Measurements from ENCODE around the gene CRYGN.
A peak's percentile ranks its signal among the peaks of the same experiment; 100 is the strongest.

Gene CRYGN

GRCh38 chr7:151435103-151435916 lies 4.6 kb downstream of the CRYGN start:
- TF ChIP-seq CTCF (IDR thresholded peaks at IDR 0.05; ENCODE audit: borderline replicate concordance, insufficient read depth, low read depth, low read length) = no peak
- no peak overlapping the region for H3K4me3 ChIP-seq (ENCODE audit: low read depth, low read length)

GRCh38 chr7:151434549-151434948 lies 5.4 kb downstream of the CRYGN start:
- no peak for TF ChIP-seq CTCF (IDR thresholded peaks at IDR 0.05; ENCODE audit: borderline replicate concordance, insufficient read depth, low read depth, low read length)
- H3K4me3 ChIP-seq (ENCODE audit: low read depth, low read length) = no peak overlapping the region

GRCh38 chr7:151433721-151434400 lies 6.1 kb downstream of the CRYGN start:
- TF ChIP-seq CTCF (IDR thresholded peaks at IDR 0.05; ENCODE audit: borderline replicate concordance, insufficient read depth, low read depth, low read length) = no peak
- no peak overlapping the region for H3K4me3 ChIP-seq (ENCODE audit: low read depth, low read length)

- TF ChIP-seq CTCF (IDR thresholded peaks at IDR 0.05; ENCODE audit: borderline replicate concordance, insufficient read depth, low read depth, low read length) = peak; percentile 65
- H3K4me3 ChIP-seq (ENCODE audit: low read depth, low read length) = no peak overlapping the region
Measured at GRCh38 chr7:151432658-151433521, 7.1 kb downstream of the CRYGN start.

- no peak overlapping the region for H3K4me3 ChIP-seq (ENCODE audit: low read depth, low read length)
- TF ChIP-seq CTCF (IDR thresholded peaks at IDR 0.05; ENCODE audit: borderline replicate concordance, insufficient read depth, low read depth, low read length) = no peak
Measured at GRCh38 chr7:151431768-151432311, 8.1 kb downstream of the CRYGN start.

GRCh38 chr7:151431281-151431767 lies 8.6 kb downstream of the CRYGN start:
- H3K4me3 ChIP-seq (ENCODE audit: low read depth, low read length) = no peak overlapping the region
- TF ChIP-seq CTCF (IDR thresholded peaks at IDR 0.05; ENCODE audit: borderline replicate concordance, insufficient read depth, low read depth, low read length) = no peak
